HG02610 (cell line): Measurements from ENCODE around the gene NTN1.

Experiments
- ATAC-seq: cut with Tn5 transposase; IDR thresholded peaks from one replicate; pipeline ENCODE4 v1.9.1; 2021; ENCODE audit warnings: mild to moderate bottlenecking, moderate library complexity; ENCODE audit not compliant: unreplicated experiment

The NTN1 gene

DNA sequence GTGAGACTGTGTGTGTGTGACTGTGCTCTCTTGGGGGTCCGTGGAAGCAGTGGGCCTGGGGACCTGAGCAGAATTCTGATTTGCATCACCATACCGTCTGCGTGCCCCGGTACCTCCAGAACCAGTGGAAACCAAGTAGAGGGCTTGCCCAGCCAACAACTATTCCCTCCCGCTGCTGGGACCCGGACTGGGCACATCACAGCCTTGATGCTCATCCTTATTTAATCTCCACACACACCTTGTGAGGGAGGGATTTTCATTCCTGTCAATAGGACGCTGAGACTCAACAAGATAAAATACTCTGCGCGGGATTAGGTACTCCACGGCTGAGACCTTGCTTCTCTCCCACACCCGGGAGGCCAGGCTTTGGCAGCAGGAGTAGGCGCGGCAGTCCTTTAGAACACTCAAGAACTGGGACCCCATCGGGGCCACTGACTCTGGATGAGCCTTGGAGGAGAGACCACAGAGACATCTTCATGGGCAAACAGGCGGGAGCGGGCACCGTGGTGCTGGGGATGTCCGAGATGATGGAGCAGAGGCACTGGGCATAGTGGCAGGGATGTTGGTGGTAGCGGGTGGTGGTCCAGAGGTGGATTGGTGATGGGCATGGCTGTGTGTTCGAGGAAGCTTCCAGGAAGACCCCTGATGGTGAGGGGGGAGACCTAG lies 208.0 kb downstream of the NTN1 start:
- ATAC-seq, result no peak

DNA sequence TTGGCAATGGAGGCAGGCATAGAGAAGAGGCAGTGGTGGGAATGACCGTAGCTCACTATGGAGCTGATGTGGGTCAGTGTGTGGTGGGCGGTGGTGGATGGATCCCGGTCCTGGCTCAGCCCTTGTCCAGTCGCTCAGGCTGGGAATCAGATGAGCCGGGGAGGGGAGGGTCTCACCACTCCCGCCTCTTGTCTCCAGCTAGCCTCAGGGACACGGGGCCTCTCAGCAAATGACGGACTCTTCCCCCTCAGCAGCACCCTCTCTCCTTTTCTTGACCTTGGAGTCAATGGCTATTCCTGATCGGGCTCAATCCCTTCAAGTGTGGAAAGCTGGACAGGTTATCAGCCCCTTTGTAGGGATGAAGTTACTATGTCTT lies 208.5 kb downstream of the NTN1 start:
- ATAC-seq, result no peak

GRCh38 chr17:9230346-9230745 lies 209.0 kb downstream of the NTN1 start:
- no peak for ATAC-seq

DNA sequence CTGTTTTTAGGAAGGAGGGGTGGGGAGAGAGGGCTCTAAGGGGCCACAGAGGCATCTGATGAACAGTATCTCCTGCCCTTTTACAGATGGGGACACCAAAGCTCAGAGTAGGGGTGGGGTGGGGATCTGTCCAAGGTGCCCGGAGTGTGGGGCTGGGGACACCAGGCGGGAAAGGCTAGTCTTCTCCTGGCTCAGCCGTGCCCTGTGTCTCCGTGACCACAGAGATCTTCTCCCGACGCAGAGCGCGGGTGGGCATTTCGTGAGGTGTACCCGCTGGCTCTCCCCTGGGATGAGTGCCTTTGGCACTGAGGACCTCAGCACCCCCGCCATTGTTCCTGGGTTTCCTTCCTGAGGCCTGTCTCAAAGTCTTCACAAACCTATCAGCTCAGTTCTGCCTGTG lies 209.6 kb downstream of the NTN1 start:
- no peak for ATAC-seq

DNA sequence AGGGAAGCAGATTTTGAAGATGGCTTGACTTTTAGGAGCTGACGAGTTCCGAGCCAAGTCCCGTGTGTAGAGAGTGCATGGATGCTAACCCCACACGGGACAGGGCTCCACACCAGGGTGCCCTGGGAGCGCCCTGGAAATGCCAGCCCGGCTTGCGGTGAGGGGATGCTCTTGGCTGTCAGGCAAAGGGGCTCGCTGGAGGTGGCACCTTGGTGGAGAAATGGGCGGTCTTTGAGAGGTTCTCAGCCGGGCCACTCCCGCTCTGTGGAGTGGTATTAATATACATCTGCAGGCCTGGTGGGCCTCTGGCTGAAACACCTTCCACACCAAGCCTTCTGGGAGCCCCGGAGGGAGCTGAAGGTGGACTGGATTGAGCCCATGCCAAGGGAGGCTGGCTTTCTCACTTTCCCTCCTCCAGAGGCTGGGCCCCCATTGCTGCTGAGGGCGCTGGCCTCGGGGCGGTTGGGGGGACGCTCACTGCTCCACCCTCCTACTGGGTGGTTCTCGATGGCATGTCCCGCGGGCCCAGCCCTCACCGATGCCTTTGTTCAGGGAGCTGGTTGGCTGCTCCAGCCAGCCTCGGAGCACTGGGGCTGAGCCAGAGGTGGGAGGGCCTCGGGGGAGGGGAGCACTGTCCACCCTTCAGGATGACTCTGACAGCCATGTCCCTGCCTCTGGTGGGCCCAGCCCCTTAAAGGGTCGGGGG lies 210.3 kb downstream of the NTN1 start:
- no peak for ATAC-seq

GRCh38 chr17:9232155-9232475 lies 210.8 kb downstream of the NTN1 start:
- no peak for ATAC-seq

DNA sequence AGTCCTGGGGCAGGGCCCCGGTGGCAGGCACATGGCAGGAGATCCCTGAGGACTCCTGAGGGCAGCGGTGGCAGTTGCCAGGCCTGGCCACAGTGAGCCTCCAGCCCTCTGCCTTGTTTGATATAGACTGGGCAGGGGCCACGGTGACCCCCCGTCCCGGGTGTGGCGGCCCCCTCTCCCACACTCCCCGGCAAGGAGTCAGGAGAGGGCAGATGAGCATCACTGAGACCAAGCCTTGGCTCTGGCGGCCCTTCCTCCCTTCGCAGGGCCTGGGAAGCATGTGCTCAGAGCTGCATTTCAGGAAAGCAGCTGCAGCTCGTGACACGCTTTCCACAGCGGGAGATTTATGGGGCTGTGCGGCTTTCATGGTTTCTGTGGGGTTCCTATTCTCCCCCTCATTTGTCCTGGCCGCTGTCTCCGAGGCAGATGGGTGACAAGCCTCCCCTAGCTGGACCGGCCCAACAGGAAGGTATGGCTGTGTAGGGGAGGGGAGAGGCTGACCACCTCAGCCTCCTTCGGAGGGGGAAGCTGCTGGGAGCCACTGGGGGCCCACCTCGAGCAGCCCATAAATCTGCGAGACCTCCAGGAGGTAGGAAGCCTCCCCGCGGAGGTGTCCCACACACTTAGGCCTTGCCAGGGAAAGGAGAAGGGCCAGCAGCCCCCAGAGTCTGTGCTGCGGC lies 211.4 kb downstream of the NTN1 start:
- ATAC-seq, result no peak

- ATAC-seq, result no peak
Observed at GRCh38 chr17:9233271-9233599, 211.9 kb downstream of the NTN1 start.

DNA sequence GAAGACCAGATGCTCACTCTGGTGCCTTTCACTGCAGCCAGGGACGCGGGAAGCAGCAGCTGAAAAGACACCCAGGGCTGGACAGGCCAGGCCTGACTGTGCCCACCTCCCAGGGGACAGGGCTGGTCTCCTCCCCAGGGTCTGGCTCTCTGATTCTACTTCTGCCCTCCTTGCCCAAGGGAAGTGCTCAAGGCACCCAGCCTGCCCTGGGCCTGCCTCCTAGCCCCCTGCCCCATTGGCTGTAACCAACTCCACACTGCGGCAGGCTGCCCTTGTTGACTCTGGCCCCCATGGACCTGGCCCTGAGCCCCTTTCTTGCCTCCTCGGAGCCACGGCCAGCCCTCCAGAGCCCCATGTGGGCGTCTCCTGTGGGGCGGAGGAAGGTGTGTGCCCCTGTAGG lies 212.5 kb downstream of the NTN1 start:
- ATAC-seq, result no peak

- no peak for ATAC-seq
Observed at GRCh38 chr17:9234389-9234945, 213.2 kb downstream of the NTN1 start.

DNA sequence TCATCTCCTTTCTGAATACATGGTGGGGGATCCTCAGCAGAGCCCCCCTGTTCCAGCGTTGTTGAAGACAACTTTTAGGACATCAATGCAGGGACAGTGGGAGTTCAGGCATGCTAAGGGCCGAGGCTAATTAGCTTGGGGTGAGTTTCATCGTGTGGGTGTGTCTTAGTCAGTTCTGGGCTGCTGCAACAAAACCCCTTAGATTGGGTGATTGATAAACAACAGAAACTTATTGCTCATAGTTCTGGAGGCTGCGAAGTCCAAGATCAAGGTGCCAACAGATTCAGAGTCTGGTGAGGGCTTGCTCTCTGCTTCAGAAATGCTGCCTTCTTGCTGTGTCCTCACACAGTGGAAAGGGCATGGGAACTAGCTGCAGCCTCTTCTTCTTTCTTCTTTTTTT lies 214.0 kb downstream of the NTN1 start:
- no peak for ATAC-seq

- ATAC-seq, result no peak
Observed at GRCh38 chr17:9236286-9237052, 215.2 kb downstream of the NTN1 start.

DNA sequence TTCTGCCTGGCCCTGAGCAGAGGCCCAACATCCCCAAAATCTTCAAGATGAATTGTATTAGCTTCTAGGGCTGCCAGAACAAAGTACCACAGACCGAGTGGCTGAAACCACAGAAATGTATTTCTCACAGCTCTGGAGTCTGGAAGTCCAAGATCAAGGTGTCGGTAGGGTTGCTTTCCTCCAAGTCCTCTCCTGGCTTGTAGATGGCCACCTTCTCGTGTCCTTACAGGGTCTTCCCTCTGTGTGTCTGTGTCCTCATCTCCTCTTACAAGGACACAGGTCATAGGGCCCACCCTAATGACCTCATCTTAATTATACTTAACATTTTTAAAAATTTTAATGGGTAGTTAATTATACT lies 215.7 kb downstream of the NTN1 start:
- ATAC-seq, result no peak

- no peak for ATAC-seq
Observed at GRCh38 chr17:9237661-9238301, 216.5 kb downstream of the NTN1 start.

DNA sequence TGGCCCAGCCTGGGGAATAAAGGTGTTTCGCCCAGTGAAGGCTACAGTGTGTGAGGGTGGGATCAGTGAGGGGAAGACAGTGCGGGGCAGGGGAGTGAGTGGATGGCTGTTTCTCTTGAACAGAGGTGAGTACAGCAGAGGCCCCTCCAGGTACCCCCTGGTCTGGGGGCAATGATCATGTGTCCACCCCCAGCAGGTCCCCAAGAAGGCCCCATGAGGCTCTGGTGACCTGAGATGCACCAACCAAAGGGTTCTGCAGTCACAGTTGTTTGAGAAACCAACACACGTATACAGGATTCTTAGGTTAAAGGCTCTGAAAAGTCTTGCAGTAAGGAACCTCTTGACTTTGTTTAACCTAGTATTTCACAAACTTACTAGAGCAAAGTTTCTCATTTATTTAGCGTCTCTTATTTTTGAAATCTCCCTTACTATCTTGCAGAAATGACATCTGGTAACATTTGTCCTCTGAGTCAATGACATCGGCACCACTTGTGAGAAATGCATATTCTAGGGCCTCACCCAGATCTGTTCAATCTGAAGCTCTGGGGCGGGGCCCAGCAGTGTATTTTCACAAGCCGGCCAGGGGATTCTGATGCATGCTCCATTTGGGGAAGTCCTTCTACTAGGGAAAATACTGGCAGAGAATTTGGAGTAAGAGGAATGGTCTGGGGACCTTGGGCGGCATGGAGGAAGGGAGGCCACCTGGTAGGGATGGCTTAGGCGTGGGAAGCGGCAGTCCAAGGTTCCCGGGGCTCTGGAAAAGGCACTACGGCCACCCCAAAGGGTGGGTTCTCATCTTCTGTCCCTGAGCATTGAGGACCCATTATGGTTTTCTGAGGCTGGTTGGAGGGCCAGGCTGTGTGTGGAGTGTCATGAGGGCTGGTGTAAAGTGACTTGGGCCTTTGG lies 217.3 kb downstream of the NTN1 start:
- ATAC-seq, result no peak

DNA sequence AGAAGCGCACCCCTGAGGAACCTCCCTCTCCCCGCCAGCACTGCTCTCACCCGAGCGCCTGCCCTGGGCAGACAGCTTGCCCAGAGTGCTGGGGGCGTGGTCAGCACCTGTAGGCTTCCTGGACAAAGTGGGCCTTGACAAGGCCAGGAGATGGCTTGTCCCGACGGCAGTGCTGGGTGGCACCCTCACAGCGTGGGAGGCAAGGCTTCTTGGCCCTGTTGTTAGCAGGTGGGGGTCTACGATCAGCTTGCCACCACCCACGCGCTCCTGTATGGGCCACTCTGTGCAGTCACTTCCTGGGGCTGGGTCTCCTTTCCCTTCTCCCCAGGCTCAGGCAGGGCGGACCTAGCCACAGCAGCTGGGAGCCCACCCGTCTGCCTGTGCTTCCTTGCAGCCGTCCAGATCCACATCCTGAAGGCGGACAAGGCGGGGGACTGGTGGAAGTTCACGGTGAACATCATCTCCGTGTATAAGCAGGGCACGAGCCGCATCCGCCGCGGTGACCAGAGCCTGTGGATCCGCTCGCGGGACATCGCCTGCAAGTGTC lies 218.0 kb downstream of the NTN1 start:
- no peak for ATAC-seq

DNA sequence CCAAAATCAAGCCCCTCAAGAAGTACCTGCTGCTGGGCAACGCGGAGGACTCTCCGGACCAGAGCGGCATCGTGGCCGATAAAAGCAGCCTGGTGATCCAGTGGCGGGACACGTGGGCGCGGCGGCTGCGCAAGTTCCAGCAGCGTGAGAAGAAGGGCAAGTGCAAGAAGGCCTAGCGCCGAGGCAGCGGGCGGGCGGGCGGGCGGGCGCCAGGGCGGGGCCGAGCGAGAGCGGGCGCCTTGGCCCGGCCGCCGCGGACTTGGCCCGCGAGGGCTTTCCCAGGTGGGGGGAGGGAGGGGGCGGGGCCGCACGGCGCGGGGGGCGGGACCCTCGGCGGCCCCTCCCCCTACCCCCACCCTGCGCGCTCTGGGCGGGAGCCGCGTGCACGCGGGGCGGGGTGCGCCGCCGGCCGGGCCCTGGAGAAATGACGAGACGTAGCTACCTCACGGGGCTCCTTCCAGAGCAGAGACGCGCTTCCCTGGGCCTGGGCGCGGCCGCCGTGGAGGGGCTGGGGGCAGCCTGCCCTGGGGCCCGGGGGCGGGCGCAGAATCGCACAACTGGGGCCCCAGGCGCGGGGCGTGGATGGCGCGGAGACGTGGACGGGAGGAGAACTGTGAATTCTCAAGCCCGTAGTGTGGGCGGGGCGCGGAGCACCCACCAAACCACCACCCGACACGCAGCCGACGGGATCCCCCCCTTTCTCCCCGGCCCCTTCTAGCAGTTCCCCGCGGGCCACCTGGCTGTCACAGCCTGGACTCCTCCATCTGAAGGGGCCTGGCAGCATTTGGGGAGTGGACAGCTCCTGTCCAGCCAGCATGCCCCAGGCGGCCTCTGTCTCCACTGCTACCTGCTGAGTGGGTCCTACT lies 218.7 kb downstream of the NTN1 start:
- ATAC-seq, result peak; percentile 59

DNA sequence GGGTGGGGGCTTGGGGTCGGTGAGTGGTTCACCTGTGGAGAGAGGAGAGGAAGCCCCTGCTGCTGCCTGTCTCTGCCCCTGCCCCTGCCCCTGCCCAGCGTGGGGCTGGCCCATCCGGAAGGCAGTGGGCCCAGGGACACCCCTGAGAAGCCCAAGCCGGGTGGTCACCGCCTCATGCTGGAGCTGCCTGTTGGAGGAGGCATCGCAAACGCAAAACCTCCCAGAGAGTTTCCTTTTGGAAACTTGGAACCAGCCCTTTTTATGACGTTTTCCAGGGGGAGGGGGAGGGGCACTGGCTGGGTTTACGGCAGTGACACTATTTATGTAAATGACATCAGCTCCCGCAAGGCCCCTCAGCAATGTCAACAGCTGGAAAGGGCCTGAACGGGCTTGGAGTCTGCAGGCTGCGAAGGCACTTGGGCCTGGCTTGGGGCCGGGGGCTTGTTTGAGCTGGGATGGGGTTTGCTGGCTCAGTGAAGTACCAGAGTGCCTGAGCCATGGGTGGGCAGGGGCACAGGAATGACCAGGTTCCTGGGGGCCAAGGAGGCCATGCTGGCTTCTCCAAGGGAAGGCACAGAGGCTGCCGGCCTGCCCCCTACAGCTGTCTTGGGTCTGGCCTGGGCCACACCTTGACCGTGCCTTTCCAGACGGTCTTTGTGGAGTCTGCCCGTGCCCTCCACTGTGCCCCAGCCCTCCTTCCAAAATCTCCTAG lies 219.5 kb downstream of the NTN1 start:
- no peak for ATAC-seq
